ENCODE data around the gene FHAD1.
"Not testable (repeated sequence)": the region's sequence is repeated elsewhere in the genome, so short reads cannot be mapped to it uniquely, and the experiment has no call there.

FHAD1 gene

DNA sequence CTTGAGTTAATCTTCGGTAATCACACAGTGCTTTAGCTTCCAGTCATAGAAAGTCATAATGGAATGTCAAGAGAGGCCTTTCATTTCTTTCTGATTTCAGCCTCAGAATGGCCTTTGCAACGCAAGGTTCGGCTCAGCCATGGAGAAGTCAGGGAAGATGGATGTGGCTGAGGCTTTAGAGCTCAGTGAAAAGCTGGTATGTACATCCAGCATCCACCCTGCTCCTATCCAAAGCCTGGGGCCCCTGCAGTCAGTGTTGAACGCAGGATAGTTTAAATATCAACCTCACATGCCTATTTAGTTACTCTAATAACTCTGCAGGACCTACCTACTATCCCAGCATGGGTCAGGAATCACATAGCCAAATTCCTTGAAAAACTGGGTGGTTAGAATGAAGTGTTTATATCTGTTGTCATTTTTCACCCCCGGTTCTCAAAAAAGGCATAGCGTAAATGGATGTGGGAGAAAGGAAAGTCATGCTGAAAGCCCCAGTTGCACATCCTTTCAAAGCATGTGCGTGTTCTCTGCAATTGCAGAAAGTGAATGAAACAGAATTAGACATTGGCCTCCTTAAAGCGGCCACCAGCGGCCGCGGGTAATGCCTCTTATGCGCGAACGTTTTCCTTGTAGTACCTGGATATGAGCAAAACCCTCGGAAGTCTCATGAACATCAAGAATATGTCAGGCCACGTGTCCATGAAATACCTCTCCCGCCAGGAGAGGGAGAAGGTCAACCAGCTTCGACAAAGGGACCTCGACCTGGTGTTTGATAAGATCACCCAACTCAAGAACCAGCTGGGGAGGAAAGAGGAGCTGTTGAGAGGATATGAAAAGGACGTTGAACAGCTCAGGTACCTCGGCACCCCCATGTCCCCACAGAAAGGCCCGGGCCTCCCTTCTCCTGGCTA is 133.8 kb downstream of the FHAD1 start:
- no peak for DNase-seq

DNA sequence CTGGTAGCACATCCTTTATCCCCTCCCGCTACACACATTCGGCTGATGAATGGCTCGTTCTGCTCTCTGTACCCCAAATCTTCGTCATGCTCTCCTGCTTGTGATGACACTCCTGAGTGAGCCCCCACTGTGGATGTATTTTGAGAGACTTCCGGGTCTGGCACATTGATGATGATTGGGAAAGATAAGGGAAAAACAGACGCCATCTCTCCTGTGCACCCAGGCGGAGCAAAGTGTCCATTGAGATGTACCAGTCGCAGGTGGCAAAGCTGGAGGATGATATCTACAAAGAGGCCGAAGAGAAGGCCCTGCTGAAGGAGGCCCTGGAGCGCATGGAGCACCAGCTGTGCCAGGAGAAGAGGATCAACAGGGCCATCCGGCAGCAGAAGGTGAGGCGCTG is 134.8 kb downstream of the FHAD1 start:
- DNase-seq, result no peak

DNA sequence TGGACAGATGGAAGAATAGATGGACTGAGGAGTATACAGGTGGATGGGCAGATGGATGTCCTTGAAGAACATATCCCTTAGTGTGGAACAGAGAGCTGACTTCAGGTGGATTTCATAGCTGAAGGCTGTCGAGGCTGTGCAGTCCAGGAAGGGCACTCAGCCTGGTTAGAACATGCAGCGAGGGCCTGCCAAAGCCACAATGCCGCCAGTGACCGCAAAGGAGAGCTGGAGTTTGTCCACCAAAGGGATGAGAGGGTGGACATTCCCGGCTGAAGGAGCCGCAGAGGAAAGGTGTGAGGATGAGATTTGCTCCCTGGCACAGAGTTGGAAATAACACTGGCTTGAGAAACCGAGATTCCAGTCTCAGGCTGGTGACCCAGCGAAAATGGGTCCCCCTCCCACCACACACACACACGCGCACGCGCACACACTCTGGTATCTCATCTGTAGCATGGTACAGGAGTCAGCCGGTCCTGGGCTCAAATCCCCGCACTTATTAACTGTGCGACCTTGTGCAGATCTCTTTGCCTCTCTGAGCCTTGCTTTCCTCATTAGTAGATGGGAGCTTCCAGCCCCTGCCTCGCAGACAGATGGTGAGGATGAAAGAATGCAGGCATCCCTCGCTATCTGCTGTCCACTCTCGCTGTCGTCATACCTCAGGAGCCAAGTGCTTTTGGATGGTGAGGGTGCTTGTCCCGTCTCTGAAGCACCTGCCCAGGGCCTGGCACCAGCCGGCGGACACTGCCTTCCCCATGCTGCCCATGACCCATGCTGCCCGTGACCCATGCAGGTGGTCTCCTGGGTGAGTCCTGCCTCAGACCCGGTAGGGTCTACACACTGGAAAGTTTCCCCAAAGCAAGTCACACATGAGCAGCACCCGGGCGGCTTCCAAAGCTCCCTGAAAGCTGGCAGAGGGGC is 135.8 kb downstream of the FHAD1 start:
- no peak for DNase-seq

GRCh38 chr1:15383810-15384209 is 136.8 kb downstream of the FHAD1 start:
- no peak for DNase-seq

GRCh38 chr1:15384301-15384901 is 137.4 kb downstream of the FHAD1 start:
- DNase-seq, result peak; percentile 27

DNA sequence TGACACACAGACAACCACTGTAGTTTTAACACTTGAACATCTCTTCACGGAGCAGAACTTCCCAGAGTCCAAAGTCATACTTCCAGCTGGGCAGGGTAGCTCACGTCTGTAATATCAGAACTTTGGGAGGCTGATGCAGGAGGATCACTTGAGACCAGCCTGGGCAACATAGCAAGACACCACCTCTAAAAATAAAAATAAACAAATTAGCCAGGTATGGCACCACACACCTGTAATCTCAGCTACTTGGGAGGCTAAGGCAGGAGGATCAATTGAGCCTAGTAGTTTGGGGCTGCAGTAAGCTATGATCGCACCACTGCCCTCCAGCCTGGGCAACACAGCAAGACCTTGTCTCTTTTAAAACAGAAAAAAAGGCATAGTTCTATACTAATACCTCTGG is 138.4 kb downstream of the FHAD1 start:
- no peak for DNase-seq

DNA sequence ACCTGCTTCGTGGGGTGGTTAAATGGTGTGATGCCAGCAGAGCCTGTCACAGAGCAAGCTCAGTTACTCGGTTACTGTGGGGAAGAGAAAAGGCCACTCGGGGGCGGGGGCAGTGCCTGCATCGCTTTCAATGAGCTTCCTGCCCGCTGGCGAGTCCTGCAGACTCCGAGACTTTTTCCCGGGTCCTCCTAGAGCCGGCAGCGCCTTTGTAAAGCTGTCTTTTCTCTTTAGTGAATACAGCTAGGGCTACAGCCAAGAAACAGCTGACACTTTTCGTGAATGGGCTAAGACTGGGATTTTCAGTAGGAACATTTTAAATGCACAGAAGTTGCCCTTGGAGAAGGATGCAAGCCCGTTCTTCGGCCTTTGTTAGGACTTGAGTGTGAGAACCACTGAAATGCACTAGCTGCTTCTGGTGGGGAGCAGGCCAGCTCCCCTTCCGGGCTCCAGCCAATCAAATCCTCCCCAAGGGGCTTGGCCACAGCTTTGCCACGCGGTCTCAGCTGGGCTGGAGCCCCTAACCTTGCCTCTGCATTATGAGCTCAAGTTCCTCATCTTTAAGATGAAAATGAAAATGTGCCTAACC is 139.2 kb downstream of the FHAD1 start:
- peak; percentile 50 for DNase-seq

GRCh38 chr1:15388201-15388880 is 141.3 kb downstream of the FHAD1 start:
- DNase-seq, result no peak

DNA sequence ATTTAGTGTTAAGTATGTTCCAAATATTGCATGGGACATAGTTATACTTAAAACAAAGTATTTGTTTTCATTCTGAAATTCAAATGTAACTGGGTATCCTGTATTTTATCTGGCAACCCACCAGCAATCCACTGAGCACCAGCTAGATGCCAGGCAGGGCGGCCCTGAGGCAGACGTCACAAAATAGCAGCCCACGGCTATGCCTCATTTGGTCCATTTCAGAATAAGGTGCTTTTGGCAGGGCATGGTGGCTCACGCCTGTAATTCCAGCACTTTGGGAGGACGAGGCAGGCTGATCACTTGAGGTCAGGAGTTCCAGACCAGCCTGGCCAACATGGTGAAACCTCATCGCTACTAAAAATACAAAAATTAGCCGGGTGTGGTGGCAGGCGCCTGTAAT is 142.8 kb downstream of the FHAD1 start:
- not testable (repeated sequence) for DNase-seq

GRCh38 chr1:15390667-15391066 is 143.6 kb downstream of the FHAD1 start:
- DNase-seq, result no peak

GRCh38 chr1:15391366-15391765 is 144.3 kb downstream of the FHAD1 start:
- DNase-seq, result no peak

DNA sequence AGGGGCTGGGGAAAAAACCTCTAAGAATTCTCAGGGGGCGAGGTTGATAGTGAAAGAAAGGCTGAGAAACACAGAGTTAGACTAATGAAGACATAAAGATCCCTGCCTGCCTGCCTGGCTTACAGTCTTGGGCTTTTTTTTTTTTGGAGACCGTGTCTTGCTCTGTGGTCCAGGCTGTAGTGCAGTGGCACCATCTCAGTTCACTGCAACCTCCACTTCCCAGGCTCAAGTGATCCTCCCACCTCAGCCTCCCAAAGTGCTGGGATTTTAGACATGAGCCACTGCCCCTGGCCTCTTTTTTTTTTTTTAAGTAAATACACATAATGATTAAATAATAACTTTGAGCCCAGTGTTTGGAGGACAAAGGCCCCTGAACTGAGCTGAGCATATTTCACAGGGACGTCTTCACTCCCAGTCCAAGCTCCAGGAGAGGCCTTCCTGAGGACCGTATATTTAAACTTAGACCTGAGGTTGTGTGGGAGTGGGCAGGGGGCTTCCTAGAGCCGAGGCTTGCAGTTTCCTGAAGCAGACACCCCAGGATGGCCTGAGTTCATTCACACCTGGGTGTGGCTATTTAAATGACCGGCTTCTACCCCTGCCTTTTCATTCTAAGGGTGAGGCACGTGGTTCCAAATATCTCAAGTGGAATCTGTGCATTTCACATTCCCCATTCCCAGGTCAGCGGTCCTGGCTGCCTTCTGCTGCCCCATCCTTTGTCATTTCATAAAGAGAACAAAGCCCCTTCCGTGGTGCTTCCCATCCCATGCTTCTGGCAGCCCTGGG is 146.6 kb downstream of the FHAD1 start:
- no peak for DNase-seq

- DNase-seq, result no peak
These were observed 147.3 kb downstream of the FHAD1 start for GRCh38 chr1:15394258-15394690.

DNA sequence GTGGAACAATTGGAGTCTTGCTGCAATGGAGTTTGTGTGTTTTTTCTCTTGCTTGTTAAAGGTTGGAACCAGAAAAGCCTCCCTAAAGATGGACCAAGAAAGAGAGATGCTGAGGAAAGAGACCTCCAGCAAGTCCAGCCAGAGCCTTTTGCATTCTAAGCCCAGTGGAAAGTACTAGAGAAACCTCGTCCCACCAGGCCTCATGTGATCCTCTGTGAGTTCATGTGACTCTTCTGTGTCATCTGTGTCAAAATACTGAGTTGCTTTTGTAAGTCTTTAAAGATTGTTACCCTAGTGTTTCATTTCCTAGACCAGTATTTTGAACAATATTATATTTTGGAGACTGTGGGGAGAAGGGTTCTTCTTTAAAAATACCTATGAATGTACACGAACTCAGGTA is 150.2 kb downstream of the FHAD1 start:
- DNase-seq, result no peak

- no peak for DNase-seq
These were observed 152.7 kb downstream of the FHAD1 start for GRCh38 chr1:15399710-15400109.

GRCh38 chr1:15400627-15401026 is 153.6 kb downstream of the FHAD1 start:
- no peak for DNase-seq

- DNase-seq, result no peak
These were observed 154.5 kb downstream of the FHAD1 start for GRCh38 chr1:15401391-15402055.

- no peak for DNase-seq
These were observed 155.9 kb downstream of the FHAD1 start for GRCh38 chr1:15402809-15403450.

- DNase-seq, result no peak
These were observed 157.0 kb downstream of the FHAD1 start for GRCh38 chr1:15403962-15404580.
